Thoracic aorta (tissue), 2 donors: Measurements from ENCODE around the gene TRERF1. TPM values are rescaled to one million over a fixed set of nuclear protein-coding genes. Genes with fewer than 3 reads are reported as not detected.

ENCODE experiments used
- ATAC-seq: fragments of 150-250 bp; one replicate; pipeline ENCODE4 v1.8.0; 2017; ENCODE audit warnings: low read depth; ENCODE audit not compliant: insufficient number of reproducible peaks, low FRiP score
- DNase-seq: peaks from one replicate; pipeline ENCODE4 v3.0.0-alpha.2; 2020; ENCODE audit warnings: low spot score
- H3K27ac ChIP-seq, 2 donors: fragments of 200-600 bp; sonication (generic); 1 replicate in 1 of 2; 2 replicates in 1 of 2; pipeline ENCODE4 v1.5.1; 2016; ENCODE audit warnings: mild to moderate bottlenecking in 2 of 2, moderate library complexity in 2 of 2
- H3K27me3 ChIP-seq: fragments of 200-600 bp; sonication (generic); replicated peaks from 2 replicates; pipeline ENCODE4 v1.6.0; 2016; ENCODE audit warnings: mild to moderate bottlenecking; ENCODE audit not compliant: insufficient read depth
- H3K36me3 ChIP-seq: fragments of 200-600 bp; sonication (generic); one replicate; pipeline ENCODE4 v1.5.1; 2016
- H3K4me1 ChIP-seq, 2 donors: fragments of 200-600 bp; sonication (generic); 1 replicate in 1 of 2; 2 replicates in 1 of 2; pipeline versions ENCODE4 v1.5.1 to v1.6.0; 2016; ENCODE audit warnings: low read depth in 2 of 2, mild to moderate bottlenecking in 1 of 2; ENCODE audit not compliant: control insufficient read depth in 1 of 2
- H3K4me3 ChIP-seq: fragments of 200-600 bp; sonication (generic); 2 replicates; pipeline ENCODE4 v1.5.1; 2016; ENCODE audit warnings: mild to moderate bottlenecking
- H3K9me3 ChIP-seq: fragments of 200-600 bp; sonication (generic); 2 replicates; pipeline ENCODE4 v1.5.1; 2016
- CTCF ChIP-seq: fragments of 200-600 bp; sonication (generic); IDR thresholded peaks from one replicate; pipeline ENCODE4 v1.5.1; 2019; ENCODE audit warnings: antibody characterized with exemption
- total RNA-seq, 2 donors: library from RNA; depleted of rRNA; stranded (reverse); fragments of >200 nt; gene quantifications; one replicate each; pipeline versions ENCODE4 v1.1.0 to v1.2.3, GENCODE V29; 2016

The TRERF1 gene
- total RNA-seq, 2 donors from 2014 or later = 4.6 to 5.0 TPM

DNA sequence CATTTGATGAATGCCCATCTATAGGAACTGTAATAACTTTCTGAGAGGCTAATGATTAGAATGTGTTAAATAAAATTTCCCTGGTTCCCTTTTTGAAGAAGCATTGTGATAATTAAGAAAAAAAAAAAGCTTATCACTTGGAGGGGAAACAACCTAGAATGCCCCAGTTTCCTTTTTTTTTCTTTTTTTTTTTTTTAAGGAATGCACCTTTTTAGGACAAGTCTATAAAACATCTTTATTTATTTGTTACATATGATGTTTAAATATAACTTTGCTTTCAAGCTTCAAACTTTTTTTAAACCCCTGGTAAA, 226.7 kb downstream of the TRERF1 start:
- Histone ChIP-seq H3K36me3 (peaks cover 4% of the 10 kb centered on the region), H3K4me1 (no peaks in the 10 kb centered on the region), H3K4me3 (no peak overlapping the region), H3K27me3 (no peaks in the 10 kb centered on the region), H3K9me3 (no peaks in the 10 kb centered on the region), H3K27ac (no peak overlapping the region)
- TF ChIP-seq CTCF = no peak
- DNase-seq = no peak
- ATAC-seq = no peak

- H3K36me3 ChIP-seq = peaks cover 4% of the 10 kb centered on the region
- ATAC-seq = no peak
- no peak for TF ChIP-seq CTCF
- no peak for DNase-seq
- no peak overlapping the region for H3K27ac ChIP-seq
- H3K4me3 ChIP-seq = no peak overlapping the region
- no peaks in the 10 kb centered on the region for H3K9me3 ChIP-seq
- H3K4me1 ChIP-seq = no peaks in the 10 kb centered on the region
- no peaks in the 10 kb centered on the region for H3K27me3 ChIP-seq
Observed at GRCh38 chr6:42224222-42225028, 227.3 kb downstream of the TRERF1 start.

DNA sequence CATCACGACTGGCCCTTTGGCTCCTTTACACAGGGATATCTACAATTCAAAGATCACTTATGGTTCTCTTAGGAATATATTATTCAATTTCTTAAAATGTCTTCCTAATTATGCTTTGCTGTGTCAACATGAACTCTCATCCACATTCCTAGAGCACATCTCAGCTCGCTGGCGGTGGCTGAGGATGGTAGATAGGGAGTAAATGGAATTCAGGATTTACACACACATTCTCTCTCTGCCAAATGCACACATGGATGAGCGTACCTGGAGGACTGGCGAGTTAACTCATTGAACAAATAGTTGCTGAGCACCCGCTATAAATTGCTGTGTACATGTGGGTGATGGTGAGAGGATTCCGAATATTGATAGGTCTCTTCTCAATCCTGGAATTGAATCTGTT, 229.3 kb downstream of the TRERF1 start:
- TF ChIP-seq CTCF = no peak
- Histone ChIP-seq H3K9me3 (no peaks in the 10 kb centered on the region), H3K27ac (no peak overlapping the region), H3K36me3 (no peaks in the 10 kb centered on the region), H3K4me3 (no peak overlapping the region), H3K4me1 (peaks cover 0 to 4% of the 10 kb centered on the region in 2 donors), H3K27me3 (no peaks in the 10 kb centered on the region)
- ATAC-seq (no peak), DNase-seq (no peak)

DNA sequence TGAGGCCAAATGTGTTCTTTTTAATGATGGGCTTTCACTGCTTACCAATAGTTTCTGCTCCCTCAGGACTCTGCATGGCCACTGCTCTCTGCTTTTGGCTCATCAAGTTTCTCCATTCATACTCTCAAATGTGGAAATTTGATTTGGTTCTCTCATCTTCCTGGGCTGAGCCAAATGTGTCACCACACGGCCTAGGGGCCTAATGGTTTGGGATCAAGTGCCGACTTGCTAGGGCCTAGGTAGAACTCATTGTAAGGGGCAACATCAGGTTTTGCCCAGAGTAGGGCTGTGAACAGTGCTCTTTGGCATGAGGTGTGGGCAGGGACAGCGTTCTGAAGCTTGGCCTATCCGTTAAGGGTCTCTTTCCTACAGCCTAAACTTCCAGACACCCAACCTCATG, 230.2 kb downstream of the TRERF1 start:
- TF ChIP-seq CTCF = no peak
- Histone ChIP-seq H3K27me3 (no peaks in the 10 kb centered on the region), H3K4me3 (no peak overlapping the region), H3K27ac (no peak overlapping the region), H3K36me3 (no peaks in the 10 kb centered on the region), H3K9me3 (no peaks in the 10 kb centered on the region), H3K4me1 (peaks cover 6 to 10% of the 10 kb centered on the region in 2 donors)
- DNase-seq (no peak), ATAC-seq (no peak)

GRCh38 chr6:42220807-42221206, 230.9 kb downstream of the TRERF1 start:
- peaks cover 9 to 17% of the 10 kb centered on the region in 2 donors for H3K4me1 ChIP-seq
- no peak for ATAC-seq
- H3K27me3 ChIP-seq = no peaks in the 10 kb centered on the region
- TF ChIP-seq CTCF = no peak
- no peak overlapping the region for H3K27ac ChIP-seq
- no peak overlapping the region for H3K4me3 ChIP-seq
- no peaks in the 10 kb centered on the region for H3K36me3 ChIP-seq
- H3K9me3 ChIP-seq = no peaks in the 10 kb centered on the region
- no peak for DNase-seq
